Kidney epithelial cell (primary cell): ENCODE data around the gene JAK1. TPM values are rescaled to one million over a fixed set of nuclear protein-coding genes. Genes with fewer than 3 reads are reported as not detected.

Source experiments
- DNase-seq: peaks from one replicate; pipeline ENCODE4 v3.0.0-alpha.2; 2010; ENCODE audit warnings: low read depth
- H3K27me3 ChIP-seq: 2 replicates; pipeline ENCODE4 v1.6.0; 2011; ENCODE audit warnings: low read length; ENCODE audit not compliant: control insufficient read depth, insufficient read depth
- H3K36me3 ChIP-seq: 2 replicates; pipeline ENCODE4 v1.5.1; 2011; ENCODE audit warnings: low read length; ENCODE audit not compliant: control insufficient read depth, insufficient read depth
- H3K4me3 ChIP-seq: 2 replicates; pipeline ENCODE4 v1.5.1; 2011; ENCODE audit warnings: low read depth, mild to moderate bottlenecking, control low read depth, low read length
- CTCF ChIP-seq: IDR thresholded peaks from 2 replicates; pipeline ENCODE4 v1.5.1; 2011; ENCODE audit warnings: mild to moderate bottlenecking, moderate library complexity, low read length, control low read depth, inconsistent platforms; ENCODE audit not compliant: insufficient read depth, poor library complexity, severe bottlenecking
- total RNA-seq: library from RNA; depleted of rRNA; stranded (reverse); fragments of >200 nt; gene quantifications from 2 replicates; pipeline ENCODE4 v1.2.3, GENCODE V29; 2015

JAK1 gene
- total RNA-seq, 1 donor from 2014 or later = 138 TPM

DNA sequence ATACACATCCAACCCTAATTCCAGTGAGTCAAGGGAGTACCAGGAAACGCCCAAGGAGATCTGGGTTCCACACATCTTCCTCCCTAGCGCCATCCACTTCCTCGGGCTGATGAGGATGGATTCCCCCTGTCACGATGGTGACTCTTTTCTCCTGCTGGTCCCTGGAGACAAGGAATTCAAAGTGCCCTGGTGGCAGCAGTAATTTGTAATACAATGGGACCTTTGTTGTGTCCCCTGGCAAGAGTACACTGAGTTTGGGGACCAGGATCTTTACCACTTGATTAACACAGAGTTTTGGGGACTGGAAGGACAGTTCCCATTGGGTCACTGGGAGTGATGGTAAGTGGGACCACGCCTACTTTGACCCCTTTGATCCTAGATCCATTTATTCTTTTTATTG is 9.4 kb upstream of the JAK1 start:
- H3K4me3 ChIP-seq = no peak overlapping the region
- no peaks in the 10 kb centered on the region for H3K36me3 ChIP-seq
- H3K27me3 ChIP-seq = no peaks in the 10 kb centered on the region
- no peak for TF ChIP-seq CTCF
- no peak for DNase-seq

GRCh38 chr1:64975127-64975526 is 8.8 kb upstream of the JAK1 start:
- Histone ChIP-seq H3K36me3 (no peaks in the 10 kb centered on the region), H3K27me3 (no peaks in the 10 kb centered on the region)
- no peak for TF ChIP-seq CTCF

DNA sequence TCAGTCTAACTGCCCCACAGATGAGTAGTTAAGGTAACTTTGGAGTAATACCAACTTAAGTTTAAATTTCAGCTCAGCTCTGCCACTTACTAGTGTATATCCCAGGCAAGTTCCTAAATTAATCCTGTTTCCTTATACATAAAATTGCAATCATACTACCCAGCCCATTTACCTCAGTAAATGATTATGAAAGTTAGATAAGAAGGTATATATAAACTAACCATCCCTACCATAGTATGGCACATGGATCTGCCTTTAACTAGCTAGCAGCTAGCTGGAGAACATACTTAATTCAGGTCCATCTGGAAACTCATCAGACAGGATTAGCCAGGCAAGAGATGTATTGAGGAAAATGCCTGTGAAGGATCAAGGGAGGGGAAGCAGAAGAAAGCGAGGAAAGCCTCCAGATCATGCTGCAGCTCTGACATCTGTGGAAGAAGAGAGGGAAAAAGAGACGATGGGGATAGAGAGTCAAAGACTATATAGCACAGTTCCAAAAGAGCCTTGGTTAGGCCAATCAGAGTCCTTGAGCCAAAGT is 8.0 kb upstream of the JAK1 start:
- Histone ChIP-seq H3K36me3 (no peaks in the 10 kb centered on the region), H3K4me3 (no peak overlapping the region), H3K27me3 (no peaks in the 10 kb centered on the region)
- no peak for DNase-seq
- TF ChIP-seq CTCF = no peak

More at GRCh38 chr1:64975127-64975526, 8.8 kb upstream of the JAK1 start:
- no peak overlapping the region for H3K4me3 ChIP-seq
- no peak for DNase-seq

- no peaks in the 10 kb centered on the region for H3K36me3 ChIP-seq
- no peak for DNase-seq
- H3K4me3 ChIP-seq = no peak overlapping the region
- no peaks in the 10 kb centered on the region for H3K27me3 ChIP-seq
- no peak for TF ChIP-seq CTCF
Observed at GRCh38 chr1:64973061-64973647, 6.8 kb upstream of the JAK1 start.

DNA sequence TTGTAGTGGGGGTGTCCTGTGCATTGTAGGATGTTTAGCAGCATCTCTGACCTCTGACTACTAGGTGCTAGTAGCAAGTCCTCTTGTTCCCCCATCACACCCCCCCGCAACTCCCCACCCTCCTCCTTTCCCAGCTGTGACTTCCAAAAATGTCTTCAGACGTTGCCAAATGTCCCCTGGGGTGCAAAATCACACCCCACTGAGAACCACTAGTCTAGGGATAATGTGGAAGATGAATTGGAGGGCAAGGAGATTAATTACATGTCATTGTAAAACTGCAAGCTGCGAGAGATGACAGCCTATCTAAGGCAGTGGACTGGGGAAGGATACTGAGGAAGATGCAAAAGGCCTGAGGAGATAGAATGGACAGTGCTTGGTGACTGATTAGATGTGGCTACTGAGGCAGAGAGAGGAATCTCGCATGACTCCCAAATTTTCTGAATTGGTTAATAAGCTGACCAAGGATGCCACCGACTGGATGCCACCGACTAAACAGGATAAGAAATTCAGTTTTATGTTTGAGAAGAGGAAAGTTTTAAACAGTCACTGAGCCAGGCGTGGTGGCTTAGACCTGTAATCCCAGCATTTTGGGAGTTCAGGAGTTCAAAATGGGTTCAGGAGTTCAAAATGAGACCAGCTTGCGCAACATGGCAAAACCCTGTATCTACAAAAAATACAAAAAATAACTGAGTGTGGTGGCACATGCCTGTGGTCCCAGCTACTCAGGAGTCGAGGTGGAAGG is 3.1 kb upstream of the JAK1 start:
- Histone ChIP-seq H3K4me3 (no peak overlapping the region), H3K27me3 (no peaks in the 10 kb centered on the region), H3K36me3 (no peaks in the 10 kb centered on the region)
- no peak for TF ChIP-seq CTCF
- no peak for DNase-seq
